COR-L47 (cell line): ENCODE data around the gene CCNT1.
A peak's percentile ranks its signal among the peaks of the same experiment; 100 is the strongest.
"Not testable (repeated sequence)": the region's sequence is repeated elsewhere in the genome, so short reads cannot be mapped to it uniquely, and the experiment has no call there.

Experiments
- DNase-seq: peaks from one replicate; lab custom pipeline; 2025; lab: John Stamatoyannopoulos, UW

The CCNT1 gene

GRCh38 chr12:48691826-48692487 lies 24.6 kb downstream of the CCNT1 start:
- DNase-seq = no peak

GRCh38 chr12:48690990-48691389 lies 25.5 kb downstream of the CCNT1 start:
- no peak for DNase-seq

GRCh38 chr12:48690436-48690835 lies 26.1 kb downstream of the CCNT1 start:
- no peak for DNase-seq

GRCh38 chr12:48688836-48689235 lies 27.7 kb downstream of the CCNT1 start:
- DNase-seq = no peak

GRCh38 chr12:48687592-48687991 lies 28.9 kb downstream of the CCNT1 start:
- no peak for DNase-seq

GRCh38 chr12:48686615-48687334 lies 29.7 kb downstream of the CCNT1 start:
- no peak for DNase-seq

GRCh38 chr12:48686037-48686595 lies 30.4 kb downstream of the CCNT1 start:
- no peak for DNase-seq

- DNase-seq = no peak
Measured at GRCh38 chr12:48683534-48683933, 33.0 kb downstream of the CCNT1 start.

- DNase-seq = no peak
Measured at GRCh38 chr12:48682927-48683326, 33.6 kb downstream of the CCNT1 start.

GRCh38 chr12:48682533-48682905 lies 34.0 kb downstream of the CCNT1 start:
- not testable (repeated sequence) for DNase-seq

- DNase-seq = peak; percentile 99
Measured at GRCh38 chr12:48681710-48682532, 34.6 kb downstream of the CCNT1 start, which contains the start of gene KANSL2. Gene KANSL2 (minus strand): TSS chr12:48682238. CDS start chr12:48681632, 606 bp downstream.

GRCh38 chr12:48681399-48681709 lies 35.2 kb downstream of the CCNT1 start:
- DNase-seq = no peak

GRCh38 chr12:48680861-48681260 lies 35.6 kb downstream of the CCNT1 start:
- no peak for DNase-seq

- DNase-seq = no peak
Measured at GRCh38 chr12:48678551-48679185, 37.8 kb downstream of the CCNT1 start.

- no peak for DNase-seq
Measured at GRCh38 chr12:48671231-48671856, 45.2 kb downstream of the CCNT1 start.

GRCh38 chr12:48668996-48669395 lies 47.5 kb downstream of the CCNT1 start:
- no peak for DNase-seq

GRCh38 chr12:48659863-48660262 lies 56.6 kb downstream of the CCNT1 start:
- no peak for DNase-seq

- no peak for DNase-seq
Measured at GRCh38 chr12:48651681-48652080, 64.8 kb downstream of the CCNT1 start.

- not testable (repeated sequence) for DNase-seq
Measured at GRCh38 chr12:48645354-48645753, 71.2 kb downstream of the CCNT1 start.

- no peak for DNase-seq
Measured at GRCh38 chr12:48643011-48643410, 73.5 kb downstream of the CCNT1 start.

GRCh38 chr12:48641752-48642555 lies 74.6 kb downstream of the CCNT1 start:
- not testable (repeated sequence) for DNase-seq
